GM21515 (cell line): Measurements from ENCODE around the gene TMEM163.
"Not testable (repeated sequence)": the region's sequence is repeated elsewhere in the genome, so short reads cannot be mapped to it uniquely, and the experiment has no call there.

Experiments
- ATAC-seq: cut with Tn5 transposase; IDR thresholded peaks from one replicate; pipeline ENCODE4 v1.9.1; 2021; ENCODE audit not compliant: unreplicated experiment

Gene TMEM163

DNA sequence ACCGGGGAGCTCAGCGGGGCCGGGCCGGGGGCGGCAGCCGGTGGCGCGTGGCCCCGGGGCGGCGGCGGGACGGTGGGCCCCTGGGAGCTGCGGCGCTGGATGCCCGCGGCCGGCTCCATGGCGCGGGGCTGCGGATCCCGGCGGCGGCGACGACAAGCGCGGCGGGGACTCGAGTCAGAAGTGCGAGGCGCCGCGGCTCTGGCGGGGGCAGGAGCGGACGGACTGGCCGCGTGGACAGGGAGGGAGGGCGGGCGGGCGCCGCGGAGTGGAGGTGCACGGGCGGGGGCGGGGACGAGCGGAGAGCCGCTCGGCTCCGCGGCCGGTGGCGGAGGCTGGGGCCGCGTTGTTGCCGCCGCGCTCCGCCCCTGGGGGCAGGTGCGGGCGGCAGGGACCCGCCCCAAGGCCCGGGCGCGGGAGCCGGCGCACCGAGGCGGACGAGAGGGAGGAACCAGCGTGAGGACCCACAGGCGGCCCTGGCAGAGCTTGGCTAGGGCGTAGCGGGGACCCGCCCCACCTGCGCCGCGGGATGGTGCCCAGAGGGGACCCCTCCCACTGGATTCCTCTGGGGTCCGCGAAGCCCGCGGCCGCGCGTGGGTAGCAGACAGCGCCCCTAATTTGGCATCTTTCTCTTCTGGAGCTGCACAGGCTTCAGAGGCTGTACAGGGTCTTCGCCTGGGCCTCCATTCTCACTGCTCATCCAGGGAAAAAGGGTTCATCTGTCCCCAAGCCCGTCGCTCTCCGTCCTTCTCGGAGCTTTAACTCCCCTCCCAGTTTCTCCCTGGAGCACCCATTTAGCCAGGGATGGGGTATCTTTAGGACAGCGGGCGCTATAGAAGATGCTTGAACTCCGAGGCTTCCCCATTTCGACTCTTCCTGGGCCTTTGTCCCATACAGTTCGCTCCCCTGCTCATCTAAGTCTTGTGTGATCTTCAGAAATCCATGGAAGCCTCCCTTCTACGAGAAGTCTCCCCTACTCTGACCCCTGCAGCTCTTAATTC is at the start of gene TMEM163:
Gene TMEM163 (minus strand): TSS at position 184 of the 998 bp plus-strand sequence.
- ATAC-seq, result peak; percentile 52

DNA sequence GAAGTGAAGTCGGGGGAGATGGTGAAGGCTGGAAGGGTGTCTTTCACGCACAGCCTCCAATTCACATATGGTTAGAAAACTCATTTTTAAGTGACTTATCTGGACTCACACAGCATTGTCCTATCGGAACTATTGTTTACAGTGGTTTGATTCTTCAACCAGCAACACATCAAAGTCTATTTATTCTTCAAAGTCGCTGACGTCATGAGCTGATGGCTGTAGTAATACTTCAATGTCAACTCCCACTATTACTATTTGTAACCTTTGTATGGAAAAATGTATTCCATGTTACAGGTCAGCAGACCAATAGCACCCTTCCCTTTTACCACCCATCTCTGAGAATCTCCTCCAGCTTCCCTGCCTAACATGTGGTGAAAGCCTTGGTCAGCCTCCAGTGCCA is 47.8 kb upstream of the TMEM163 start:
- ATAC-seq, result no peak

DNA sequence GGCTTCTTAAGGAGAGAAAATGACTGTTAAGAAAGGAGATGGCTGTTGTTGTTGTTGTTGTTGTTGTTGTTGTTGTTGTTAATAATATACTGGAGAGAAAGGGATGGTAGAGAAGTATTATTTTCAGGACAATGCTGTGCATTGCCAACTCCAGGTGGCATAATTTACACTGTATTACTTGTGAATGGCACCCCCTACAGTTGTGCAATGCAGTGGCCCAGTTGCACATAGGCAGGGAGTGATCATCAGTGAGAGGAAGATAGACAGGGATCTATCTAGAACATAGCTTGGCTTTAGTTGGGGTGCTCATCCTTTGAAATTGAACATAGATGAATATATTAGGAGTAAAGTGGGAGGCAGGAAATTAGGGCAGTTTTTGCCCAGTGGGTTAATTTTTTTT is 47.2 kb upstream of the TMEM163 start:
- ATAC-seq, result no peak

DNA sequence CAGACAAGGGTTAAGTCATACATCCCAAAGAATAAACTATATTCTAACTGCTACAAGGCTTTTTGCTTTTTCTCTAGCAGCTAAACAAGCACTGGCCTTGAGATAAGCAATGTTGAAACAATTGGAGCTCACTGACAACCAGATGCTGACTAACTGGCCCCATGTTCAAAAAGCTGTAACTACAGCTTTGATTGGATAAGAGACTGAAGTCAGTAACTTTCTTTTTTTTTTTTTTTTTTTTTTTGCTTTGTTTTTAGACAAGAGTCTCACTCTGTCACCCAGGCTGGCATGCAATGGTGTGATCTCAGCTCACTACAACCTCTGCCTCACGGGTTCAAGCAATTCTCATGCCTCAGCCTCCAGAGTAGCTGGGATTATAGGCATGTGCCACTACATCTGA is 45.4 kb upstream of the TMEM163 start:
- no peak for ATAC-seq

DNA sequence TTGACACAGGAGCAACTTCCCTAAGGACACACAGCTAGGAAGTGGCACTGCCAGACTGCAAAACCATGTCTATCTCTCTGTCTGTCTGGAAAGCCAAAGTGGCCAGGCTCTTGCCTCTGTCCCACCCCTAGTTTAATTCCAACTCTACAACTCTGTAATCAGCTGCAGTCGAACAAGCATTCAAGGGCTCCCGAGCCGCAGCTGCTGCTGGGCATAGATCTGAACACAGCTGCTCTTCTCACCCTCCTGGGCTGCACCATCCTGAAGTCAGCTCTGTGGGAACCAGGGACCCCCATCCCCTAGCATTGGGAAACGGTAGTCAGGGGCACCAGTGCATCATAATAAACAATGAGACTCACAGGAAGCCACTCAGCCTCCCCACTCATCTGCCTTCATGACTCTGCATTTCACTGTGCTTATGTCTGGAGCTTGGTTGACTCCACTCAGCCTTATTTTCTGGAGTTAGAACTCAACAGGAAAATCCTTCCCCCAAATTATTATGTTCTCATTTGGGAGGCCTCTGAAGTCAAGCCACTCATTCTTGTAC is 44.4 kb upstream of the TMEM163 start:
- ATAC-seq, result no peak

DNA sequence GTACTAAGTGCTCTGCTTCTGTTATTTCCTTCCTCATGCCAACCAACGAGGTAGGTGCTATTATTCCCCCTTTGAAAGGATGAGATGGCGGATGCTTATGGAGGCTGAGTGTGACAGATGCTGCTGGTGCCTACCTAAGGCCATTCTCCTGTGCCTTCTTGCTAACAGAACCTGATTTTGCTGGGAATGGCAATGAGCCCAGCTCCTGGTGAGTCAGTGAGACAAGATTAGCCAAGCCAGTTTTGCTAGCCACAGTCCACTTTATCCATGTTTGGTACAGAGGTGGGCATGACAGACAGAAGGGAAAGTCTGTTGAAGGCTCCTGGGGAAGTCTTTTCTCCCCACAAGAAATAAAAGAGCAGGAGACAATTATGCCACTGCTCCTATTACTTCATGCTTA is 43.7 kb upstream of the TMEM163 start:
- no peak for ATAC-seq

DNA sequence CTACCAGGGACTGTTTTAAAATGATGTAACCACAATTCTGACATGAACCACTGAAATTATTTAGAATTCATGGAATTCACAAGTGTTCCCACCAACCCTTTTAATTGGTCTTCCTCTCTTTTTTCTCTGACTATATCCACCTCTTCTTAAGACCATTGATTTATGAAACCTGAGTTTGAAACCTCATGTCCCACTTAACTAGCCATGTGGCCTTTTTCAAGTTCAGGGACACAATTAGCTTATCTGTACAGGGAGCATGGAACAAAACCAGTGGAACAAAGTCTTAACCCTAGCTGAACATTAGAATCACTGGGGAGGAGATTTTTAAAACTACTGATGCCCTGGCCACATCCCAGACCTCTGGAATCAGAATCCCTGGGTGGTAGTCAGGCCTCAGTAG is 41.6 kb upstream of the TMEM163 start:
- no peak for ATAC-seq

DNA sequence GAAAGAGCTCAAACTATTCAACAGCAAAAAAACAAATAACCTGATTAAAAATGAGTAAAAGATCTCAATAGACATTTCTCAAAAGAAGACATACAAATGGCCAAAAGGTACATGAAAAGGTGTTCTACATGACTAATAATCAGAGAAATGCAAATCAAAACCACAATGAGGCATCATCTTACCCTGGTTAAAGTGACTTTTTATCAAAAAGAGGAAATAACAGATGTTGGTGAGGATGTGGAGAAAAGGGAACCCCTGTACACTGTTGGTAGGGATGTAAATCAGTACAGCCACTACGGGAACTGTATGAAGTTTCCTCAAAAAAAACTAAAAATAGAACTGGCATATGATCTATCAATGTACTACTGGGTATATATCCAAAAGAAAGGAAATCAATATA is 39.8 kb upstream of the TMEM163 start:
- peak; percentile 90 for ATAC-seq

DNA sequence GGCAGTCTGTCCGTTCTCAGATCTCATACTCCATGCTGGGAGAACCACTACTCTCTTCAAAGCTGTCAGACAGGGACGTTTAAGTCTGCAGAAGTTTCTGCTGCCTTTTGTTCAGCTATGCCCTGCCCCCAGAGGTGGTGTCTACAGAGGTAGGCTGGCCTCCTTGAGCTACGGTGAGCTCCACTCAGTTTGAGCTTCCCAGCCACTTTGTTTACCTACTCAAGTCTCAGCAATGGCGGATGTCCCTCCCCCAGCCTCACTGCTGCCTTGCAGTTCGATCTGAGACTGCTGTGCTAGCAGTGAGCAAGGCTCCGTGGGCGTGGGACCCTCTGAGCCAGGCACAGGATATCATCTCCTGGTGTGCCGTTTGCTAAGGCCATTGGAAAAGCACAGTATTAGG is 33.2 kb upstream of the TMEM163 start:
- not testable (repeated sequence) for ATAC-seq

DNA sequence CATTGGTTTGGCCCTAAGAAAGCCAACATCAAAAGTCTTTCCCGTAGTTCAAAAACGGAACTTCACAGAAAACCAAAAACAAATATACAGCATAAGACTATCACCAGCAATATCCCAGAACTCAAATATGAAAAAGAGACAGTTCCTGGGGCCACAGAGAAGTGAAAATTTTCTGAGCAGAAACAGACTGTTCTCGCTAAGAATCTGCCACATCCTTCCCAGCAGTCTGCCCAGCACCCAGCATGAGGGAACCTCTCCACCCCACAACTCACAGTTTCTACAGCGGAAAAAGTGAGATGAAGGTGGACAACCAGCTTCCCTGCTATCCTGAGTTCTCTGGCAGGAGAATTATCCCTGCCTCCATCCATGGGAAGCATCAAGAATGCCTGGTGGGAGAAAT is 26.7 kb upstream of the TMEM163 start:
- ATAC-seq, result no peak

DNA sequence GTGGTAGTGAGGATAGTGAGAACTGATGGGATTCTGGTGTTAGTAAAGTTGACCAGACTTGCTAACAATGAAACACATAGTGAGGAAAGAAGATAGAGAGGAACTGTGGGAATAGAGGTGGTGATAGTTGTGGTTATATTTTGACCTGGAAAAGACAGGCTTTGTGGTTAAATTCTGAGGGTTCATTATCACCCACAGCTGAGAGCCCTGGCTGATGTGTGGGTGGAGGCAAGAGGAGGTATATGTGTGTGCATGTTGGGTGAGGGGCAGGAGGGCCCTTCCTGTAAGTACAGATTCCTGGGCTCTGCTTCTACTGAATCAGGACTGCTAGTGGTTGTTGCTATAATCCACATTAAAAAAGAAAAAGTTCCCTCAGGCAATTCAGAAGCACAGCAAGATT is 26.2 kb upstream of the TMEM163 start:
- ATAC-seq, result no peak

DNA sequence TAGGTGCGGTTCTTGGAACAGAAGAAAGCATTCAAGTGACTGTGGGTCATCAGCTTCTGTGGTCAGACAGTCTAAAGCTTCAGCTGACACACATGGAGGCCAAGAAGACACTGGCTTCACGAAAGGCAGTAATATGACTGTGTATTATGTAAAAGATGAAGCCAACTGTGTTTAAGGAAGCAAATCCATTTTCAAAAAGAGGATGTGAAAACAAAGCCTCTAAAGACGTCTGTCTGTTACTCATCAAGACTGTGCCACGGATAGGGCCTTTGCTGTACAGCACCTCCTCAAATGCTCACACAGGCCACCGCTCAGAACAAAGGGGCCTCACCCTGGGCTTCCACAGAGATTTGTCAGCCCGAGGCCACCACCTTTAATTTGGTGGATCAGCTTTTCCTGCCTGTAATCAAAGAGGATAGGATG is 21.1 kb upstream of the TMEM163 start:
- ATAC-seq, result peak; percentile 92

DNA sequence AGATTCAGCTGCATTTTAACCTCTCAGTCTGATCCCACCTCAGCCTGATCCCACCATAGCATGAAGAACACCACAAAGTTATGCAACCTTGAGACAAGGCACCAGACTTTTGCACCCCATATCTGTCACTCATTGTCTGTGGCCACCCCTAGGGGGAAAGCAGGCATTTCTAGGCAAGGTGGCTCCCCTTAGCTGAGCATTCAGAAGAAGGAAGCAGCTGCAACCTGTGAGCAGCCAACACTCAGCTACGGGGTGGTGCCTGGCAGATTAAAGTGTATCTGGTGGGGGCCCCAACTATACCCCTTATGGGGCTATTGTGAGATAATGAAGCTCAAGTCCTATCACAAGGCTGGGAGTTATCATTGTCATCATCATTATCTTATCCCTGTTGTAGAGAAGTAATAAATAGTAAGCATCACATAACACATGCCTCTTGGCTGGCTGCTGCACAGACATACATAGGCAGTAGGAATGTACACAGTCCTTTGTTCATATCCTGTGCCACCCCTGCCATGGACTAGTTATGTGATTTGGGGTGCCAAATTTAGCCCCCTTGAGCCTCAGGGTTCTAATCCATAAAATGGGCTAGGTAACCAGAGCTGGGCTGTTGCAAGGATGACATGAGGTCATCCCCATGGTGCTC is 20.6 kb upstream of the TMEM163 start:
- peak; percentile 19 for ATAC-seq

DNA sequence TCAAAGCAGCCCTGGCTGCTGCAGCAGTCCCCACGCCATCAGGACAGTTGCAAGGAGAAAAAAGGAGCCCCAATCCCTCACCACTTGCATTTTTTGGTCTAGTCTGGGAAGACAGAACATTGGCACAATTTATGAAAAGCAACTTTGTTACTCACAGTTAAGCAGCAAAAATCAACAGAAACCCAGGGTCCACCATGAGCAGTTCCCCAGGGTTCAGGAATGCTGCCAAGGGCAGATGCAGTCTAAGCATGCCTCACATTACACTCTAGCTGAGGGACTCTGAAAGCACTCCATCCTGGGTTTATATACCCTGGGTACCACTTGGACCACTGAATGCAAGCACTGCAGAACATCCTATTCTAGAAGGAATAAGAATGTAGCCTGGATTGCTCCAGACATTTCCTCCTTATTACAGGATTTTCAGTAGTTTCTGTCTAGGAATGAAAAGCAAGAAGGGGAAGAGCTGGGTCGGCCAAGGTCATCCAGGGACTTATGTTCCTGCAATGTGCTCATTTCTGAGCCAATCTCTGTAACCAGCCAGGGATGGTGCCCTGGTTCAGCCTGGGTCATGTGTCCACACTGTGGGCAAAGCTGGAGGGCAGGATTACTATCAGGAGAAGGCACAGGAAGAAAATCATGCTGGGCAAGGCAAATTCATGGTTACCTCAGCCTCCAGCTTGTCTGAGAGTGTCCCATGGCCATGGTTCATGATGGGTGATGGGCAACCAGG is 19.5 kb upstream of the TMEM163 start:
- no peak for ATAC-seq

DNA sequence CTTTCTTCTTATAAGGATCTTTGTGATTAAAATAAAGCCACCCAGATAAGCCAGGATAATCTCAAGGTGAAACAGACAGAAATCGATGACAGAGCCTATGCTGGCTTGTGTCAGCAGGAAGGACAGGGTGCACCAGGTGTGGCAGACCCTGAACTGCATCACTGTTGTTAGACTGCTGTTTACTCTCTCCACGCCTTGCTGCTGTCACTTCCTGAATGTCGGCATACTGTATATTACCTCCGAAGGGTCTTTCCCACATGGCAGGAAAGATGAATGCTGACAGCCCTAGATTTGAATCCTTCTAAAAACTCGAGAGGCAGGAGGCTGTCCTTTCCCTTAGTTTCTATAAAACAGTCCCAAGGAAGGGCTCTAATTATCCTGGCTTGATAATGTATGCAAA is 18.9 kb upstream of the TMEM163 start:
- ATAC-seq, result no peak

DNA sequence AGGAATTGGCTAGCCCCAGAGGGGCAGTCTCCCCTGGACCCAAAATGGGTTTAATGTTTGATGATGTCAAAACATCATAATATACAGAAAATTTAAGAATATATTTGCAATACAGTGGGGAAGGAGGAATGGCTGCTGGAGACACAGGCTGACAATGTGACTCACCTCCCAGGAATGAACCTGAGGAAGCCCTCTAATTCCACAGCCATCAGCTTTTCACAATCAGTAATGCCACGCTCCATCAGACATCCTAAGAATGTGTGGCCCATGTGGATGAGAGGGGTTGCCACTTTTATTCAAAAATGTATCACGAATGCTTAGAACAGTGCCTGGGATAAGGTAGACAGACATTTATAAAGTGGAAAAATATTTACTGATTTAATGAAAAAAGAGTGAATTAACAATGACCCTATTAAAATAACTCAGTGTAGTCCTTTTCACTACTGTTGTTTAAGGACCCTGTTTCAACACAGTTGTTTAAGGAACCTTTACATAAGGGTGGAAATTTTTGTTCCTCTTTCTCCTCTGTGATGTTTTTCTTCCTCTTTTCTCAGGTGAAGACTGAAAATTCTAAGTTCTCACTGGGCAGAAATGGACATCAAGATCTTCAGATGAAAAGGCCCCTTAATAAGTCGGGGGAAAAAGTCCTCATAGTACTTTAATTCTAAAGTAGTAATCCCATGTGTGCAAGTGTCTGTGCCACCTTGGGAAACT is 17.5 kb upstream of the TMEM163 start:
- ATAC-seq, result no peak

DNA sequence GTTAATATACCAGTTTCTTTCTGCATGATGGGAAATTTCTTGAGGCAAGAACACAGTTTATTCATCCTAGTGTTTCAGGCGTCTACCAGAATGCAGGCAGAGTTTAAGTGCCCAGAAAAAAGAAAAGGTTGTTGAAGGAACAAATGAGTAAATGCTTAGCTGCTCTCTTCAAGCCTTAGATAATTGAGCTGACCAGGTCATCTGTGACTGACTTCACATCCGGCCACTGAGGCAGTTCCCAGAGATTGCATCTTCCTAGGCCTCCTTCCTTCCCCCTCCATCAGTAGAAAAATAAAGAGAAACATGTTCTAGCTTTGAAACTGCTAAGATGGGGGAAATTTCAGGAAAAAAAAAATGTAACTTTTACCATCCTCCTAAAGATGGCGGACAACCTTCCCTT is 9.4 kb upstream of the TMEM163 start:
- ATAC-seq, result no peak

DNA sequence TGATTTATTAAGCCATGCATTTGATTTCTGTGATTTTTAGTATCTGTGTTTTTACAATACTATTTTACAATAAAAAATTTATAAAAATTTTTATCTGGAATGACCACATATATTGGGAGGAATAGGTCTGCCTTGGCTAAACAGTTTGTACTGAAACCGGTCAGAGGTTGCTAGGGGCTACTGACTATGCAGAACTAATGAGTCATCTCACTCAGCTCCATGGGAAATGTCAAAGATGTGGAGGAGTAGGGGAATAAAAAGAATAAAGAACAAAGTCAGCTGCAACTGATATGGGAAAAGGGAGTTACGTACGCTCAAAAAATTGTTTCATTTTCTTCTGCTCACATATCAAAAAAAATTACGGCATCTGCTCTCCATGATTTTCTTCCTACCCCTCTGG is 8.6 kb upstream of the TMEM163 start:
- no peak for ATAC-seq

DNA sequence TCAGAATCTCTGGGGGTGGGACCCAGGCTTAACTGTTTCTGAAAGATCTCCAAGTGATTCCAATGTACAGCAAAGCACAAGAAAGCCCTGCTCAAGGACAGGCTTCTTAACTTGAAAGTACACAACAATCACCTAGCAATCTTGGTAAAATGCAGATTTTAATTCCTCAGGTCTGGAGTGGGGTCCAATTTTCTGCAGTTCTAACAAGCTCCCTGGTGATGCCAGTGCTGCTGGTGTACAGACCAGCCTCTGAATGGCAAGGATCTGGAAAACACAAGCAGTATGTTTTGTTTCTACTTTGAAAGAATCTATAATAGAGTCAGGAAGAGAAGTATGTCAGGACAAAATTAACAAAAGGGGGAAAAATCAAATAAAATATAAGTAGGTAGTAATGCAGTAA is 7.8 kb upstream of the TMEM163 start:
- no peak for ATAC-seq

DNA sequence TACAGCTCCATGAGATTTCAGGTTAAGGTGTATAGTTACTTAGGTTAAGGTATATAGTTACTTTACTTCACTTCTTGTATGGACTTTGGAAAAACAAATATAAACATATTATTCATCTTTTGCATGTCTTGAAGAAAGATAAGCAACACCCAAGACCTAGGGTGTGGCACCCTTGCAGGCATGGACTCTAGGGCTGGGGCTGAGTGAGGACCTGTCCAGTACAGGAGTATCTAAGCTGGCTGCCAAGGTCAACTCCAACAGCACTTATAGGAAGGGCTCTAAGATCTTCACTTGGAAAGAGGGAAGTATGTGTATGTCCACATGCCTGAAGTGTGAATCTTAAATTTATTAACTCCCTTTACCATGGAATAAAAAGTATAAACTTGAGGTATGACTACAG is 7.1 kb upstream of the TMEM163 start:
- no peak for ATAC-seq

DNA sequence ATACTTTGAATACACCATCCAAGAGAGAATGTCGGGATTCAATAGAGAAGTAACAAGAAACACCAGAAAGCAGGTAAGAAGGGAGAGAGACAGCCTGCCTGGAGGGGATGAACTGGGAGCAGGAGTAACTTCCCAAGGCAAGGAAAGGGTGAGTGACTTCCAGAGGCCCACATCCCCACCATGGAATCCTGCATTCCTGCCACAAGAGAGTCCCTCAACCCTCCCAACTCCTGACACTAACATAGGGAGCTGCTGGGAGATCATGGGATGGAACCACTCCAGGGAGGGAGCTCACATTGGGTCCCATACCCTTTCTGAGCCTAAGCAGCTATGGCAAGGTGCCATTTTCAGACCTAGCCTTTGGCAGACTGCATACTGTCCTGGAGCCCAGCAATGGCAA is 5.5 kb upstream of the TMEM163 start:
- no peak for ATAC-seq
